HG02759 (cell line): ENCODE results near the gene DCAF12.
A peak's percentile ranks its signal among the peaks of the same experiment; 100 is the strongest.
"Not testable (repeated sequence)": the region's sequence is repeated elsewhere in the genome, so short reads cannot be mapped to it uniquely, and the experiment has no call there.

Experiments
- ATAC-seq: cut with Tn5 transposase; IDR thresholded peaks from one replicate; pipeline ENCODE4 v1.9.1; 2021; ENCODE audit warnings: mild to moderate bottlenecking, moderate library complexity; ENCODE audit not compliant: unreplicated experiment

DCAF12 gene

DNA sequence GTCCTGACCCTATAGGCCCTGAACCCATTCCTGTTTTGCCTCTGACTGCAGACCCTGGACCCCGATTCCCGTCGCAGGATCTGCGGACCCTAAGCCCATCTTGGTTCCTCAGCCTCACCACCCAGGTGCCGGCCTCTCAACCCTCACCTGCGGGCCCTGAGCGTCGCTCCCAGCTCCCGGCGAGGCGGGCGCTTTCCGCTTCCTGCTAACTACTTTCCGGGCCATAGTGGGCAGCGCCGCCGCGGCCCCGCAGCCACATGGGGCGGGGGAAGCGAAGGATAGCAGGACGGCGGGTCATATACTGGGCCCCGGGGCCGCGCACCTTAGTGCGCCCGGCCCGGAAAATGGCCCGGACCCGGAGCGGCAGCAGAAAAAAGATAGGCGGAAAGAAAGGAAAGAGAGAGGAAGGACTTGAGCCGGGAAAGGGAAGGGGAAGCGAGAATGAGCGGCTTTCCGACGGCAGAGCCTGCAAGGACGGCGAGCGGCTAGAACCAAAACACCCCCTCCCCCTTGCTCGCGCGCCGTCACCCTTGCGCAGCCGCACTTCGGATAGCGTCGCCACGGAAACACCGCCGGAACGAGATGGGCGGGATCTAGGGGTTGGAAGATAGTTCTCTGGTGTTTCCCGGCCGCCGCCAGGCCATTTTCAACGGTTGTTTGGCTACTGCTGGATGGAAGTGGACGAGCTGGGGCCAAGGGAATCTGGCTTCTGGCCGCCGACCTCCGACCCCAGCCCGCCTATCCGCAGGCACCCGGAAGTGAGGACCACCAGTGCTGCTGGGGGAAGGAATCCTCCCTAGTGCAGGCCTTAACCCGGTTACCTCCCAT lies at the start of gene DCAF12:
Gene DCAF12, minus strand, starts transcription at position 492 of the 828 bp plus-strand sequence. Its CDS starts 267 bp downstream, at position 225.
- peak; percentile 83 for ATAC-seq

DNA sequence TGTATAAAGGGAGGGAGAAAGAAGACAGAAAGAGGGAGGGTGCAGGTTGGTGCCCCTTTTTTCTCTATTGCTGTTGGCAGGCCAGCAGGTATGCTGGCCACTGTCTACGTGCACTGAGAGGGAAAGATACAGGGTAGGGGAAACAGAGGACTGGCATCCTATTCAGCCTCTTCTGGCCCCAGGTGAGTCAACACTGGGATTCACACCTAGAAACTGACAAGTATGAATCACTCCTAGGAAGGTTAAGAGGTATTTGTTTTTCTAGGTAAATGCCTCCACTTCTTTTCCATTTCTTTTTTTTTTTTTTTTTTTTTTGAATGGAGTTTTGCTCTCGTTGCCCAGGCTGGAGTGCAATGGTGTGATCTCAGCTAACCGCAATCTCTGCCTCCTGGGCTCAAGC lies 49.6 kb upstream of the DCAF12 start:
- ATAC-seq, result no peak

DNA sequence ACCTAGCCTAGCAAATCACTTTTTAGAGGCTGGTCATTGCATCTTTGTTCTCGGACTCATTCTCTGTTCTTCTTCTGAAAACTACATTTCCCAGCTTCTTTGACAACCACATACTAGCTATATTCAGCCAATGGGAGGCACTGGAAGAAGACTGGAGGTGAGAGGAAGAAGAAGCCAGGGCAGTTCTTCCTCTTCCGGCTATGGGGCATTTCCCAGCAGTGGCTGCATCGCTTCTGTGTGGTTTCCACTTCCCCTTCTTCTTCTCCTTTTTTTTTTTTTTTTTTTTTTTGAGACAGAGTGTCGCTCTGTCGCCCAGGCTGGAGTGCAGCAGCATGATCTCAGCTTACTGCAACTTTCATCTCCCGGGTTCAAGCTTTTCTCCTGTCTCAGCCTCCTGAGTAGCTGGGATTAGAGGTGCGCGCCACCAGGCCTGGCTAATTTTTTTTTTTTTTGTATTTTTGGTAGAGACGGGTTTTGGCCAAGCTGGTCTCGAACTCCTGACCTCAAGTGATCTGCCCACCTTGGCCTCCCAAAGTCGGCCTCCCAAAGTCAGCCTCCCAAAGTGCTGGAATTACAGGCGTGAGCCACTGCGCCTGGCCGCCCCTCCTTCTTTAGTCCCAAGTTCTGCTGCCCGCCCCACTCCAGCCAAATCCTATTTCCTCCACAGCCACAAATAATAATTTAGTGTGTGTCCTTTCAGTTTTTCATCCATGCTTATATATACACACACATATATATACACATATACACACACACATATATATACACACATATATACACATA lies 45.4 kb upstream of the DCAF12 start:
- peak; percentile 72 for ATAC-seq

DNA sequence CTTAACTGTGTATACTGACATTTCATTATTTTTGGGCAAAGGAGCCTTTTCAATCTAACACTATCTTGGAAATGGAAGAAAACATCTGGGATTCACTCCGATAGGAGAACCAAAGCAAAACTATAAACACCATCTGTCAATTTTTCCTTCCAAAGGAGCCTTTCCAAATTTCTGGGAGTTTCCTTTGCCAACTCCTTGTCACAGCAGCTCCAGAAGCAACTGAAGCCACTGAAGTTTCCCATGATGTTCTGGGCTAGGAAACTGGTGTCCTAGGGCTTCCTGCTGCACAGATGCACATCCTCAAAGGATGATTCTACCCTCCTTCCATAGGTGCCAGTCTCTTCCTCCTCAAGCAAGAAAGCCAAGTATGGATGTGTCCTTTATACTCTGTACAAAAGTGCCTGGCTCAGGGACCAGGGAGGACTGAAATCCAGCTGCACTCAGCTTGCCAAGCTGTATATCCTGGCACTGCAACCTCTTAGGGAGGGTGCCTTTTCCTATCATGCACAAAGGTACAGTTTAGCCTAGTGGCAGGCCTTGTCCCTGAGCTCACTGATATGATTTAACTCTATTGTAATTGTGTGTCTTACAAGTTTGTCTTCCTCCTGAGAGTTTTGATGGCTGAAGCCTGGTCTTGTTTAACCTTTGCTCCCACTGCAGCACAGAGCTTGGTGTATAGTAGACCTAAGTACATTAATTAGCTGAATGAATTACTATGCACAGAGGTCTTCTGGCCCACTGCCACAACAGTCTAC lies 43.9 kb upstream of the DCAF12 start:
- no peak for ATAC-seq

- no peak for ATAC-seq
These were observed 42.6 kb upstream of the DCAF12 start for GRCh38 chr9:34169125-34169524.

DNA sequence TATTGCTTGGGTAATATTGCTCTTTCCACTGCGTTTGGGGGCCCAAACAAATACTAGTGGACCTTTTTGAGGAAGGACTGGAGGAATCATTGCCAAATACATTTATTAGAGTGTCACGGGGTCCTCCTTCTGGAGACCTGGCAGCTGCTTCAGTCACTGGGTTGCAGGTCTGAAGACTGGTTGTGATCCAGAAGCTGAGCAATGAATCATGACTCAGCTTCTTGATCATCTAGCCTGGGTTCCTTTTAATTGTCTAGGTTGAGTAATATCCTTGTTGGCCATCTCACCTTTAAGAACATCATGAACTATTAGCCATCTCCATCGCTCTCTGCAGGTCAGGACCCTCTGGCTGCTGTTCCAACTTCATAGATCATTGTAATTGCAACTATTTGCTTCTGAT lies 36.9 kb upstream of the DCAF12 start:
- ATAC-seq, result no peak

GRCh38 chr9:34158362-34158869 lies 31.9 kb upstream of the DCAF12 start:
- ATAC-seq, result no peak

DNA sequence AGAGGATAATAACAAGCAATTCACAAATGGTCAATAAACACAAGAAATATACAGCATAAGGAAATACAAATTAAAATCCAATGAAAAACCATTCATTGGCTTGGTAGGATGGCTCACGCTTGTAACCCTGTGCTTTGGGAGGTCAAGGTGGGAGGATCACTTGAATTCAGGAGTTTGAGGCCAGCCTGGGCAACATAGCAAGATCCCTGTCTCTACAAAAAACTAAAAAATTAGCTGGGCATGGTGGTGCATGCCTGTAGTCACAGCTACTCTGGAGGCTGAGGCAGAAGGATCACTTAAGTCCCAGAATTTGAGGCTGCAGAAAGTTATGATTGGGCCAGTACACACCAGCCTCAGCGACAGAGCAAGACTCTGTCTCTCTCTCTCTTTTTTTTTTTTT lies 31.4 kb upstream of the DCAF12 start:
- no peak for ATAC-seq

GRCh38 chr9:34157318-34157717 lies 30.8 kb upstream of the DCAF12 start:
- no peak for ATAC-seq

DNA sequence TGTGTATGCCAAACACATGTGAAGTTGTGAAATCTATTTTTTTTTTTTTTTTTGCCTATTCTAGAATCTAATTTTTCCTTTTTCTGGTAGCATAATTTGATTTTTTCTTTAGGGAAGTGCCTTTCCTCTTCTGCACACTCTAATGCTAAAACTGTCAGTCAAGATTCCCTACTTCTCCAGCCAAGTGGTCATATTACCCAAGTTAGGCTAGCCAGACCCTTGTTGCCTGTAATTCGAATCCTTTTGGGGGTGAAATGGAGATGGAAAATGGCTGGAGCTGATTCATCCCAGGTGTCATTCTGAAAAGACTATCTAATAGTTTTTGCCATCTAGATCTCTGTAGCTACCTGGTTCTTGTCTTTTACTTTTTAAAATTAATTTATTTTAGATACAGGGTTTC lies 27.6 kb upstream of the DCAF12 start:
- ATAC-seq, result no peak

DNA sequence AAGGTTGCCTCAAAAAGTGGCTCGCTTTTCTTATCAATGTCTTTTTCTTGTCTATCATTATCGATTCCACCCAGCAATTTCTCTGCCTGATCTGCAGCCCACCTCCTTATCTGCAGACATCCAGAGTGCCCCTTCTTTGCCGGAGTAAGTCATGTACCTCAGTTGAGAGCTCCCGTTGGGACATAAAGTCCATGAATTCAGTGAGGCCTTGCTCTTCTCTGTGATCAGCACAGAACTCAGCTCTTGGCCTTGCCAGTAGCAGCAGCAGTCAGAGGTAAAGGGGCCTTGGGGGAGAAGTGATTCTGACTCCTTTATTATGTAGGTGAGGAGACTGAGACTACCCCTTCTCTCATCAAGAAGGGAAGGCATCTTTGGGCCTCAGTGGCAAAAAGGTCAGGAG lies 24.9 kb upstream of the DCAF12 start:
- no peak for ATAC-seq

DNA sequence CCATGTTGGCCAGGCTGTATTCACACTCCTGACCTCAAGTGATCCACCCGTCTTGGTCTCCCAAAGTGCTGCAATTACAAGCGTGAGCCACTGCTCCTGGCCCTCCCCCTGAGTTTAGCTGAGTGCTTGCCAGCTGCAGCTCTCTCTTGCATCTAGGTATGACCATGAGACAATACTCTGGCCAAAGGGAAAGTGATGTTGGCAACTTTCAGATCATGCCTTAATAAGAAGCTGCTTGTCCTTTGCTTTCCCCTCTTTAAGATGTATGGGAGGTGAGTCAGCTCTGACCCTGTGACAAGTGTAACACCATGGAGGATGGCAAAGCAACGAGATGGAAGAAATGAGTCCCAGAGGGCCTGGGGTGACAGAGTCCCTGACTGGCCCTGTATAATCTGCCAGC lies 18.7 kb upstream of the DCAF12 start:
- no peak for ATAC-seq

DNA sequence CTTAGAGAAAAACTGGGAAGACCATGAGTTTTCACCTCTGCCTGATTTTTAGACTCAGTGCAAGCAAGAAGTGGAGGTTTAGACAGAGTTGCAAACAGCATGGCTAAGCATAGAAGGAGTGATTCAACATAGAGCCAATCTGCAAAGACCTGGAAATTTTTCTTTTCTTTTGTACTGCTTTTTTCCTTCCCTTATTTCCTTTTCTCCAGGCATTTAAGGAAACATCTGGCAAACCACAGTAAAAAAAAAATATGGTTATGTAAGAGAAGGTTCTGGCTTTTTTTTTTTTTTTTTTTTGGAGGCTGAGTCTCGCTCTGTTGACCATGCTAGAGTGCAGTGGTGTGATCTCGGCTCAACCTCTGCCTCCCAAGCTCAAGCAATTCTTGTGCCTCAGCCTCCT lies 16.6 kb upstream of the DCAF12 start:
- ATAC-seq, result no peak

DNA sequence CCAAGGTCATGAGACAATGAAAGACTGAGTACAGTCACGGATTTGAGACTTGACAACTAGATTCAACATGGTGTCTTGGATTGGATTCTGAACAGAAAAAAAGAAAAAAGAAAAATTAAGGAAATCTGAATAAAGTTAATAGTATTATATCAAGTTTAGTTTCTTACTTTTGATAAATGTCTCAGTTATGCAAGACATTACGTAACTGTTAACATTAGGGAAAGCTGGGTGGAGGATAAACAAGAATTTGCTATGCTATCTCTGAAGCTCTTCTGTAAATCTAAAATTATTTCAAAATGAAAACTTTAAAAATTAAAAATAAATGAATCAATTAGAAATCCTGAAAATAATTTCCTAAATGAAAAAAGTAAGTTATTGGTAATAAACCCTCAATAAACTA lies 14.4 kb upstream of the DCAF12 start:
- no peak for ATAC-seq

GRCh38 chr9:34139477-34140146 lies 13.1 kb upstream of the DCAF12 start:
- no peak for ATAC-seq

- not testable (repeated sequence) for ATAC-seq
These were observed 12.1 kb upstream of the DCAF12 start for GRCh38 chr9:34138644-34139043.

DNA sequence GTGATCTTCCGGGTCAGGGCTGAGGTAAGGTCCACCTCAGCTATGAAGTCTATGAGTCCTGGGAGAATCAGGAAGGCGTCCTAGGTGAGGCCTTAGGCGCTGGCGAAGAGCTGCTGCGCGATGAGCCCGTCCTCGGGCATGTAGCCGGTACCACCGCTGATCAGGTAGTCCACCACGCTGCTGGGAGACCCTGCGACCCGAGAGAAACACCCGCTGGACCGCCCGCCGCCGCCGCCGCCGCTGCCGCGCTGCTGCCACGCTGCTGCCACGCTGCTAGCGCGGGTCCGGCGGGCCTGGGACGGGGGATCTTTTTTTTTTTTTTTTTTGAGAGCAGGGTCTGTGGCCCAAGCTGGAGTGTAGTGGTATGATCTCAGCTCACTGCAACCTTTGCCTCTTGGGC lies 8.0 kb upstream of the DCAF12 start:
- no peak for ATAC-seq

GRCh38 chr9:34133436-34133949 lies 7.0 kb upstream of the DCAF12 start:
- no peak for ATAC-seq

GRCh38 chr9:34131571-34131970 lies 5.1 kb upstream of the DCAF12 start:
- no peak for ATAC-seq
